GM21423 (cell line): ENCODE results near the gene INTS6.

Experiments
- ATAC-seq: cut with Tn5 transposase; IDR thresholded peaks from one replicate; pipeline ENCODE4 v1.9.1; 2021; ENCODE audit warnings: mild to moderate bottlenecking, moderate library complexity; ENCODE audit not compliant: unreplicated experiment

INTS6 gene

GRCh38 chr13:51452361-51453206, at the start of gene INTS6:
TSS of gene INTS6 (minus strand) at chr13:51453036. CDS start at chr13:51452525, 511 bp downstream.
- peak; percentile 61 for ATAC-seq

DNA sequence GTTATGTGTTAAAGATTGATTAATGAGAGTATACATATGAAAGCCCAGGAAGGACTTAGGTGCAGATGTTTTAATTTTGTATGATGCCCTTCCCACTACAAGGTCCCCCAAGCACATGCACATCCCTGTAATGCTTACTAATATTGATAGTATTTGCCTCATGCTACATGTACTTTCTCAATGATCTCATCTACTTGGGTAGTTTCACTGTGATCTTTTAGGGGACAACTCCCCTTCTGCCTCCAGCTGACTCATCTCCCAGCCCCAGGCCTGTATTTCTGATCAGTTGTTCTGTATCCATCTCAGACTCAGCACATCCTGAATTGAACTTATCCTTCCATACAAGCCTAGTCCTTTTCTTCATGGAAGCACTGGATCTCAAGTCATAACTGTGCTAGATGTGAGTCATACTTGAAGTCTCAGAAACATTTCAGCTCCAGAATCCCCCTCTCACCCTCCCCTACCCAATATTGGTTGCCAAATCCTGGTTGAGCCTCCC, 49.4 kb upstream of the INTS6 start:
- ATAC-seq: peak; percentile 97

DNA sequence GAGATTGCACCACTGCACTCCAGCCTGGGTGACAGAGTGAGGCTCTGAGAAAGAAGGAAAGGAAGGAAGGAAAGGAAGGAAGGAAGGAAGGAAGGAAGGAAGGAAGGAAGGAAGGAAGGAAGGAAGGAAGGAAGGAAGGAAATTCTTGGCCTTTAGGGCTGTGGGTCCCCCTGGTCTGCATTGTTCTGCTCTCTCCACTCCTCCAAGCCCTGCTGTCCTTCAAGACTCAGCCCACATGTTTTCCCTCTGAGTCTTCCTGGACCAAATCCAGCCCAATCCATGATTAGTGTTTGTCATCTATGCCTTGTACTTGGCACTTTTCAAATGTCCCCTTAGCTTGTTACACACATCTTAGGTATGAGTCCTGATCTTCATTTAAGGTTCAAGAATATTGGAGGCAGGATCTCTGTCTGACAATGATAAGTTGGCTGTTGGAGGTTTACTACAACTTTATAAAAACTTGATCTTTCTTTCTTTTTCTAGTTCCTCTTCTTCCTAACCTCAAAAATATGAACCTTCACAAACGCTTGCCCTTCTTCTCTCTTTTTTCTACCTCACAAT, 48.8 kb upstream of the INTS6 start:
- peak; percentile 16 for ATAC-seq

DNA sequence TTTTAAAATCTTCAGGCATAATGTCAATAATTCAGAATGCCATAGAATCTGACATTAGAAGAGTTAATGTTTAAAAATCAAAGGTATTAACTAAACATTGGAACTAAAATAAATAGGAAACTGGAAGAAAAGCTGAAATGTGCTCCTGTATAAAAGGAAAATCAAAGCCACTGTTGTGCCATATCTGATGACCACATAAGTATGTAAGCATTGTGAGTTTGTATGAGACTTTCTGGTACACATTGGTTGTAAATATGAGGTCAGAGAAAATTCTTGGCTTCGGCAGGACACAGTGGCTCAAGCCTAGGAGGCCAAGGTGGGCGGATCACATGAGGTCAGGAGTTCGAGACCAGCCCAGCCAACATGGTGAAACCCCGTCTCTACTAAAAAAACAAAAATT, 48.3 kb upstream of the INTS6 start:
- no peak for ATAC-seq

DNA sequence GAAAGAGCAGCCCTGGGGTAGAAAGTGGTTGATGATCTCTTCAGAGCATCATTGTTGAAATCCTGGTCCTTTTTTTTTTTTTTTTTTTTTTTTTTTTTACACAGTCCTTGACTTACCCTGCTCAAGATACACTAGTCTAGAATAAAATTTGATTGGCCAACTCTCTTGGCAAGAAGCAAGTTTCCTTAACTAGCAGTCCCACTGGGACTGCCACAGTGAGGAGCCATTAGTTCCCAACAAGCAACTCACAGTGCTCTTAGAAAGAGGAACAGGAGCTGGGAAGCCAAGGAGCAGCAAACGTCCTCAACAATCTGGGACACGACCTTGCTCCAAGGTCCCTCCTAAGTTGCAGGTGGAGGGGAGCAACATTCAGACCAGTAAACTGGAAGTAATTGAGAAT, 47.9 kb upstream of the INTS6 start:
- ATAC-seq: no peak

DNA sequence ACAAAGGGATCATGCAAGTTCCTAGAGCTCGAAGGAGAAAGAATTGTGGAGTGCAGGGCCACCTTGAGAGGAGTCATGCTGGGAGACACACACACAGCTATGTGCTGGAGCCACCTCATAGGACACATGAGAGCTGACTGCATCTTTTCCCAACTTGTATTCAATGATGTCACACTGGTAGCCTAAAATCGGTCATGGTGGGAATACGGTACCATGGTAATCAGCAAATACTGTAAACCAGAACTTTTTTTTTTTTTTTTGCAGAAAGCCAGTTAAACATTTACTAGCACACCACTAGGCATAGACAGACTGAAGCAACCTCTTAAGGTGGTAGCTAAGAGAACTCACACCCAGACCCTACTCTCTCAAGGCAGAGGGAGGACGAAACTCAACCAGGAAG, 47.0 kb upstream of the INTS6 start:
- ATAC-seq: no peak

- no peak for ATAC-seq
These were observed 42.5 kb upstream of the INTS6 start for GRCh38 chr13:51495316-51495715.

DNA sequence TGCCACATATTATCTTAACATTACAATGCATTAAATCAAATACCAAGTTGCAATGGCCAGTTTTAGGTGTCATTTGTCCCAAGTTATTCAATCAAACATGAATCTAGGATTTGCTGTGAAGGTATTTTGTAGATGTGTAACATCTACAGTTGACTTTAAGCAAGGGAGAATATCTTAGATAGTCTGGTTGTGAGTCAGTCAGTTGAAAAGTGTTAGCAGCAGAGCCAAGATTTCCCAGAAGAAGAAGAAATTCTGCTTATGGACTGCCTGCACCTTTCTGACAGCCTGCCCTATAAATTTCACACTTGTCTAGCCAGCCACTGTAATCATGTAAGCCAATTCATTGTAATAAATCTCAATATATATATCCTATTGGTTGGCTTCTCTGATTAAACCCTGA, 41.3 kb upstream of the INTS6 start:
- ATAC-seq: no peak

GRCh38 chr13:51488212-51488611, 35.4 kb upstream of the INTS6 start:
- no peak for ATAC-seq

- no peak for ATAC-seq
These were observed 28.8 kb upstream of the INTS6 start for GRCh38 chr13:51481656-51482055.

DNA sequence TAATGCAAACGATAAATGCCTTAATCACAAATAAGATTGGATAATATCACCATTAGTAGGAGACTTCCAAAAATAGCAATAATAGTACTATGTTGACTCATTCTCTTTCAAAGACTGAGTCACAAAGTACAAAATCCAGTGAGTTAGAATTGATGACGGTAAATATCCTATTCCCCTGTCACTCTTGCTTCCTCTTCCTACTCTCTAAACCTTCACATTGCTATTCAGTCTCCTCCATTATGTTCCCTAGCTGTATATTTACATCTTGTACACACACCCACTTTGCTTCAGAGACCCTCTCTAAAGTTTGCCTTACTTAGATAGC, 26.3 kb upstream of the INTS6 start:
- ATAC-seq: no peak

GRCh38 chr13:51478418-51479198, 25.8 kb upstream of the INTS6 start:
- no peak for ATAC-seq

- ATAC-seq: no peak
These were observed 25.0 kb upstream of the INTS6 start for GRCh38 chr13:51477653-51478324.

DNA sequence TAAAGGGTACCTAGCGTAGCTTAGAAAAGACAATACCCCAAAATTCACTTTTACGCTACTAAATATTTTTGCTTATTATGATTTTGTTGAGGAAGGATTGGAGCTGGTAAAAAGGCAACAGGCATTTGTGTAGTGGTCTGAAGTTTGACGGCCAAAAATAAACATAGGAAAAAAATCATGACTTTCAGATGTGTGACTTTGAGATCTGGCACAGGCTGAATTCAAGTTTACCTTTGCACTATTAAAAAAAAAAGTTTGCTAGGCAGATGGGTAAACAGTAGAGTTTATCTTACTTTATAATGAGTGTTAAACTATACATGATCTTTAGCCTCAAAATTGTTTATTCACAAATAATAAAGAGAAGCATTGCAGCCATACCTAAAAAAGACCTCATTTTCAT, 24.3 kb upstream of the INTS6 start:
- no peak for ATAC-seq

GRCh38 chr13:51475727-51476501, 23.1 kb upstream of the INTS6 start:
- no peak for ATAC-seq

- ATAC-seq: no peak
These were observed 17.0 kb upstream of the INTS6 start for GRCh38 chr13:51469790-51470189.

GRCh38 chr13:51467730-51468129, 14.9 kb upstream of the INTS6 start:
- no peak for ATAC-seq

DNA sequence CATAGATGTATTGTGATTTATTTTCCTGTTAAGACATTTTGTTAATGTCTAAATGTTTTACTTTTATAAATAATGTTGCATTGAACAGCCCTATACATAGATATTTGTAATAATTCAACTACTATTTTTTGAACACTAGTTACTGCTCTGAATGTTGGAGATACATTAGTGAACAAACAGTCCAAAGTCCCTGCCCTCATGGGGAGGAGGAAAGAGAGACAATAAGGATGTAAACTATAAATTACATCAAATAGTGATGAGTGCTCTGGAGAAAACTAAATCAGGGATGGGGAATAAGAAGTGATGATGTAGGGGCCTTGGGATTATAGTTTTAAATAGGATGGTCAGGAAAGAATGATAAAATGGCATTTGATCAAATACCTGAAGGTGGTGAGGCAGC, 12.3 kb upstream of the INTS6 start:
- ATAC-seq: no peak

DNA sequence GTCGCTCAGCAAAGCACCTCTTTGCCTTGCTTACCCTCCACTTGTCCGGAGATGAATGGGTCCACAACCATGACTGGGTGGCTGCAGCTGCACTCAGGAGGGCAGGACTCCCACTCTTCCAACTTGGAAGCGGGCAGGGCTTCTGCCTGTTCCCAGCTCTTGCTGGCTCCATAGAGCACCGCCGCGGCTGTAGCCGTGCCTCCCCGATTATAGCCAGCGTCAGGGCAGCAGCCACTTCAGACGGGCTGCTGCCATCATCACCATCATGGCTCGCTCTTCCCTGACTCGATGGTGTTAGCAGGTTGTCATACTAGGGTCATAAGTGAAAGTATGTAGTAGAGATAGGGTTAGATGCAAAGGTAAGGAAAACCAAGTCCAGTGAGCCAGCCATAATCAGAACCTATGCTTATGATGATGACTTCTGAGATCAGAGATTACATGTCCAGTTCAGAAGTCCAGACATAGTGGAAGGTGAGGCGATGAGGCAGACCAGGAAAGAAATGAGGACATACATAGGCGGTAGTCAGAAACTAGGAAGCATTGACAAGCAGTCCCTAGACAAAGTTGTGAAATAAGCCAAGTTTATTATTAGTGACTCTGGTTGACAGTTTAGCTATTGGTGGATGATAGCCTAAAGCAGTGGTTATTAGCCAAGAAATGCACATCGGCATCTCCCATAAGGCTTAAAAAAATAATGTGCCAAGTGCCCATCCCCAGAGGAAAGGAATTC, 4.4 kb upstream of the INTS6 start:
- no peak for ATAC-seq

GRCh38 chr13:51456510-51456909, 3.7 kb upstream of the INTS6 start:
- ATAC-seq: no peak
